Stimulated activated CD4-positive, alpha-beta T cell treated with anti-CD3 and anti-CD28 coated beads, TNF-alpha, amount 100 ng/mL, for 1 hour (primary cell): ENCODE results near the gene ZNF423.

Experiments
- DNase-seq, 3 donors: peaks; one replicate each; pipeline ENCODE4 v3.0.0-alpha.2; 2020; ENCODE audit warnings: low read depth in 3 of 3, low spot score in 1 of 3

ZNF423 gene

DNA sequence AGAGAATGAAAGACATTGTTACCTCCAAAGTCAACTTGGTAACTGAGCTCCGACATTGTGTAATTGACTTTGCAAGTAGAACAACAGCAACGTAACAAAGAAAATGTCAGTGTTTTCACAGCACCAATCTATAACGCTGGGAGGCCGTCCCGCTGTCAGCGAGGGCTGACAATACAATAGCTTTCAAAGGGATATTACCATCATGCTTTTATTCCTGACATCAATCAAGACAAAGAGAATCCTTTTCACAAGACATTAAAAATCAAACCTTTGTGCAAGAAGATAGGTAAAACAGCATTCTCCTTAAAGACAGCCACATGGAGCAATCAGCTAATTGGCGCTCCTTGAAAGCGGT is 6.2 kb downstream of the ZNF423 start:
- no peak for DNase-seq

DNA sequence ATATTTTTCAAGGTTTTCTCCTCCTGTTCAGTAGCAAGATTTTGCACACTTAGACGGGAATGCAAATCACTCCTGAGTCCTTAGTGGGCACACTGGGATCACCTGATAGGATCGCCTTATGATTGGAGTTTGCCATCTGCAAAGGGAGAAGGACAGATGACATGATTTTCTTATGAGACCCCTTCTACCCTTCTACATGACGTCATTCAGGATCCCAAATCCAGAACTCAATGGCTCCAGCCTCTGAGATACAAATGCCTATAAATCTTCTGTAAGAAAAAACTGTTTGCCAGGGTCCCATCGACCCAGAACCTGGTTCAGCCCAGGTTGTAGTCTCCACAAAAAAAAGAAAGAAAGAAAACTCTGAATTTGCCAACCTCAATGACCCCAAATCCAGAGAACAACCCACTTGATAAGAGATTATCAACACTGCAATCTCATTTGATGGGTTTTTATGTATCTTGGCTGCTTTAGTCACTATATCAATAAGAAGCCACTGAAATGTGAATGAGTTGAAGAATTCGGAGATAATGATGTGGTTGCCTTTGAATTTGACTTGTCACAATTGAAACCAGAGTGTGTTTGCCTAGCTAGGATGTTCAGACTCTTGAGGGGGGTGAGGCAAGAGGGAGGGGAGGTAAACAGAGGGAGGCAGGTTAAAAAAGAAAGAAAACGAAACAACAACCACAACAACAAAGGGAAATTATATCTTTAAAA is 6.7 kb downstream of the ZNF423 start:
- DNase-seq = no peak

GRCh38 chr16:49848530-49848929 is 7.4 kb downstream of the ZNF423 start:
- no peak for DNase-seq

GRCh38 chr16:49846800-49847199 is 9.1 kb downstream of the ZNF423 start:
- DNase-seq = no peak

- DNase-seq = no peak
These were observed 11.6 kb downstream of the ZNF423 start for GRCh38 chr16:49844359-49844758.

DNA sequence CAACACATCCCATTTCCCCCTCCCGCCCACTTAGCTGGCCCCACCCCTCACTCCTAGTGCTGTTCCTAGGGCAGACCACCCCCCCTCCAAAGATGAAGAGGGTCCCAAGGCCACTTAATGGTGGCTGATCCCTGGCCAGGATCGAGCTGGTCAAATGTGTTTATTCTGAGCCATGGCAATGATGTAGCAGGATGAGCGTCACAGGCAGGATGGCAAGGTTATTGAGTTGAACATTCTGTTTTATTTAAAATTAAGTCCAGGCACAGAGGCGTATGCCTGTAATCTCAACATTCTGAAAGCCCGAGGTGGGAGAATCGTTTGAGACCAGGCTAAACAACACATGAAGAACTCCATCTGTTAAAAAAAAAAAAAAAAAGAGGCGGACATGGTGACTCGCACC is 12.2 kb downstream of the ZNF423 start:
- DNase-seq = no peak

DNA sequence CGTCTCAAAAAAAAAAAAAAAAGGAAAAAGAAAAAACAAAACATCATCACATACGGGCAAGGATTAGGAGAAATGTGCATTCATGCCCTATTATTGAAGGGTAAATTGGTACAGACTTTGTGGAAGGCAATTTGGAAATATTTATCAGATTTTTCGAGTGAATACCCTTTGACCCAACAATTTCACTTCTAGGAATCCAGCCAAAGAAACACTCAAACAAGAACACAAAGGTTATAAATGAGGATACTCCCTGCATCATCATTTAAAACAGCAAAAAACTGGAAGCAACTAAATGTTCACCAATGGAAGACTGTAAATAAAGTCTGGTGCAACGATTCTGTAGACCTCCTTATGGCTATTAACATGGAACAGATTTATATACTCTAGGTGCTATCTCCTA is 12.9 kb downstream of the ZNF423 start:
- DNase-seq = no peak

DNA sequence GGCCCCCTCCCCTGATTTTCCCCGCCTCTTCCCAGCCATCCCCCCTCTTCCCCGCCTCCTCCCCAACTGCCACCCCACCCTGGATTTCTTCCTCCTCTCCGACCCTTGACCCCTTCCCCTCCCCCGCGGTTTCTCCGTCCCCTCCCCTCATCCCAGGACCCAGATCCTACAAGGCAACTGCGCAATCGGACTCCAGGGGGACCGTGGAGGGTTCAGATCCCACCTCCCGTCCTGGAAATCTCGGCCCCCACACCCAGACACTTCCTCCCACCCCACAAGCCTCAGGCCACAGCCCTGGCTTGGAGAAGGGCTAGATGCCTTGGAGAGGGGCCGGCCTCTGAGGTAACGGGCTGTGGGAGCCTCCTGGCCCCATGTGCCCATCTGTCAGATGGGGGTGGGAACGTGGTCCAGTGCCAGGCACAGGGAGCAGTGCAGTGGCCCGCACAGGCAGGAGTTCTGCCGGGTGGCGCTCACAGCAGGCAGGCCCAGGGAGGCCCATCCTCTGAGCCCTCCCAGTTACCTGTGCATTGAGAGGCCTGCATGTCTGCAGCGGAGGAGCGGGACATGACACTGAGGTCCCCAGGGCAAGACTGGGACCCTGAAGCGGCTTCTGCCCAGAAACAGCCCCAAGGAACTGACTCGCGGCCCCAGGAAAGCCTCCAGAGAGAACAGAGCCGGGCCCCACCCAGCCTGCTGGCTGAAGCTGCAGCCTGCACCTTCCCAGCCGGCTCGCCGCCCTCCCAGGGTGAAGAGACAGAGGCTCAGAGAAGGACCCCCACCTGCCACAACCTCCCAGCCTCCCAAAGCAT is 16.7 kb downstream of the ZNF423 start:
- no peak for DNase-seq

- DNase-seq = no peak
These were observed 17.4 kb downstream of the ZNF423 start for GRCh38 chr16:49838441-49839016.

GRCh38 chr16:49837688-49838410 is 18.1 kb downstream of the ZNF423 start:
- DNase-seq = no peak

GRCh38 chr16:49836668-49837067 is 19.2 kb downstream of the ZNF423 start:
- no peak for DNase-seq

- no peak for DNase-seq
These were observed 19.7 kb downstream of the ZNF423 start for GRCh38 chr16:49836218-49836617.

- DNase-seq = no peak
These were observed 20.6 kb downstream of the ZNF423 start for GRCh38 chr16:49835161-49835777.

DNA sequence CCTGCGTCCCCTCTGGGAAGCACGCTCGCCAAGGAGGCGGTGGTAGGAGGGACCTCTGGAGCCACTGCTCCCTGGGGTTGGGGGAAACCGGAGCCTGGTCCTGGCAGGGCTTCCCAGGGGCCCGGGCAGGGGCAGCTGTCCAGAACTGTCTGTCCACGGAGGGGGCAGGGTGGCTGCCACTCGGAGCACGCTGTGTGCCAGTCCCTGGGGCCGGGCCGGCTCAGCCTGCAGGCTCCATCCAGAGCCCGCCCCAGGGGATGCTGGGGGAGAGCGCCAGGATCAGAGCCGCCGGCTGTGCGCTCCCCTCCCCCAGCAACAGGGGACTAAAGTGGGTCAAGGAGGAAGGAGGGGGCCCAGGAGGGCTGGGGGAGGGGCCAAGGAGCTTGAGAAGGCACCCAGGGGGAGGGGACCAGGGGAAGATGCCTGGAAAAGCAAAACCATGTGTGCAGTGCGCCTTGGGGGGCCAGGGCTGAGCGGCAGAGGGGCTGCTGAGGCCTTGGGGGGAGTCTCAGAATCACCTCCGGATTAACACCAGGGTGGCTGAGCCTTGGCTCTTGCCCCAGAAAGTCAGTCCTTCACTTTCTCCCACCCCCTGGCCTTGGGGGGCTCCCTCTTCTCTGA is 21.3 kb downstream of the ZNF423 start:
- DNase-seq = no peak

- DNase-seq = no peak
These were observed 21.9 kb downstream of the ZNF423 start for GRCh38 chr16:49833796-49834530.

- no peak for DNase-seq
These were observed 22.8 kb downstream of the ZNF423 start for GRCh38 chr16:49833085-49833484.

GRCh38 chr16:49832177-49832576 is 23.7 kb downstream of the ZNF423 start:
- no peak for DNase-seq

DNA sequence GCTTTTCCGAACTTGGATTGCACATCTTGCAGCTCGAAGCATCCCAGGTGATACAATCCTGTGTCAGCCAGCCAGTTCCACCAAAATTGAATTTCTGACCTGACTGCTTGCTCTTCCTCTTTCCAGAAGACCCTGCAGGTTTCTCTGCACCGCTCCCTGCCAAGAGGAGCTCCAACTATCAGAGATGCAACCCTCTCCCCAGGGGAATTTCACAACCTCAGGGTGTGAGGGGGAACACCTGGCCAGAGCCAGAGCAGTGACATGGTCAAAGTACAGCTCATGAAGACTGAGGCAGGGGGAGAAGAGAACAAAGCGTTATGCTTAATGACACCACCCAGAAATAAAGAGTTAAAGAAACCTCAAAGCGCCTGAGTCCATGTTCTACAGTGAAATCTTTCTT is 25.0 kb downstream of the ZNF423 start:
- DNase-seq = no peak

GRCh38 chr16:49828533-49829267 is 27.2 kb downstream of the ZNF423 start:
- DNase-seq = no peak
